Measurements from ENCODE around the gene PRKCG. TPM values are rescaled to one million over a fixed set of nuclear protein-coding genes. Genes with fewer than 3 reads are reported as not detected.
"Not testable (repeated sequence)": the region's sequence is repeated elsewhere in the genome, so short reads cannot be mapped to it uniquely, and the experiment has no call there.

The PRKCG gene
- total and polyA plus RNA-seq, 2 experiments from 2014 or later: 0.18 TPM; not detected in 1

GRCh38 chr19:53868892-53869804 lies 12.8 kb upstream of the PRKCG start:
- H3K4me1 ChIP-seq (ENCODE audit: insufficient read depth): peaks cover 30% of the 10 kb centered on the region
- no peak for TF ChIP-seq EZH2 (IDR thresholded peaks at IDR 0.05; ENCODE audit: borderline replicate concordance)
- TF ChIP-seq, protein P1, sequence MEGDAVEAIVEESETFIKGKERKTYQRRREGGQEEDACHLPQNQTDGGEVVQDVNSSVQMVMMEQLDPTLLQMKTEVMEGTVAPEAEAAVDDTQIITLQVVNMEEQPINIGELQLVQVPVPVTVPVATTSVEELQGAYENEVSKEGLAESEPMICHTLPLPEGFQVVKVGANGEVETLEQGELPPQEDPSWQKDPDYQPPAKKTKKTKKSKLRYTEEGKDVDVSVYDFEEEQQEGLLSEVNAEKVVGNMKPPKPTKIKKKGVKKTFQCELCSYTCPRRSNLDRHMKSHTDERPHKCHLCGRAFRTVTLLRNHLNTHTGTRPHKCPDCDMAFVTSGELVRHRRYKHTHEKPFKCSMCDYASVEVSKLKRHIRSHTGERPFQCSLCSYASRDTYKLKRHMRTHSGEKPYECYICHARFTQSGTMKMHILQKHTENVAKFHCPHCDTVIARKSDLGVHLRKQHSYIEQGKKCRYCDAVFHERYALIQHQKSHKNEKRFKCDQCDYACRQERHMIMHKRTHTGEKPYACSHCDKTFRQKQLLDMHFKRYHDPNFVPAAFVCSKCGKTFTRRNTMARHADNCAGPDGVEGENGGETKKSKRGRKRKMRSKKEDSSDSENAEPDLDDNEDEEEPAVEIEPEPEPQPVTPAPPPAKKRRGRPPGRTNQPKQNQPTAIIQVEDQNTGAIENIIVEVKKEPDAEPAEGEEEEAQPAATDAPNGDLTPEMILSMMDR (IDR thresholded peaks at IDR 0.05; ENCODE audit: poor library complexity): no peak
- TF ChIP-seq EZH2phosphoT487 (IDR thresholded peaks at IDR 0.05; ENCODE audit: low read depth, severe bottlenecking, unreplicated experiment): no peak
- H3K9me2 ChIP-seq (replicated peaks; ENCODE audit: insufficient read depth): no peaks in the 10 kb centered on the region
- H2AFZ ChIP-seq: peak overlapping the region; percentile 5
- peak overlapping the region; percentile 98 for H3K27ac ChIP-seq
- H3K9me3 ChIP-seq (ENCODE audit: low read depth): no peaks in the 10 kb centered on the region
- WGBS (ENCODE audit: low lambda C conversion rate, missing lambda C conversion rate): 2% methylated on average over 50 of the region's 75 CpGs
- peaks cover 34% of the 10 kb centered on the region for H3K79me2 ChIP-seq
- DNase-seq (ENCODE audit: low spot score): peak; percentile 95
- peak overlapping the region; percentile 84 for H3K4me2 ChIP-seq
- H3K27me3 ChIP-seq: no peaks in the 10 kb centered on the region
- peak overlapping the region; percentile 80 for H3K4me3 ChIP-seq
- H3K36me3 ChIP-seq (replicated peaks; ENCODE audit: insufficient read depth, low read depth): no peaks in the 10 kb centered on the region
- H4K20me1 ChIP-seq (ENCODE audit: insufficient read depth, poor library complexity, severe bottlenecking): peaks cover 11% of the 10 kb centered on the region

- not testable (repeated sequence) for H3K9me3 ChIP-seq (ENCODE audit: low read depth); H3K36me3 ChIP-seq (replicated peaks; ENCODE audit: insufficient read depth, low read depth); DNase-seq (ENCODE audit: low spot score); H3K27me3 ChIP-seq; H3K9me2 ChIP-seq (replicated peaks; ENCODE audit: insufficient read depth)
- H3K4me3 ChIP-seq: peak overlapping the region; percentile 80
- peaks cover 22% of the 10 kb centered on the region for H3K4me1 ChIP-seq (ENCODE audit: insufficient read depth)
- H3K79me2 ChIP-seq: peaks cover 34% of the 10 kb centered on the region
- 0% methylated on average over 1 of the region's 24 CpGs for WGBS (ENCODE audit: low lambda C conversion rate, missing lambda C conversion rate)
- peak overlapping the region; percentile 98 for H3K27ac ChIP-seq
- peak overlapping the region; percentile 84 for H3K4me2 ChIP-seq
- H2AFZ ChIP-seq: peak overlapping the region; percentile 5
- H4K20me1 ChIP-seq (ENCODE audit: insufficient read depth, poor library complexity, severe bottlenecking): peaks cover 12% of the 10 kb centered on the region
Measured at GRCh38 chr19:53869805-53870484, 12.1 kb upstream of the PRKCG start.

GRCh38 chr19:53870485-53870844 lies 11.5 kb upstream of the PRKCG start:
- no peak overlapping the region for H3K4me3 ChIP-seq
- H2AFZ ChIP-seq: no peak overlapping the region
- 42% methylated on average over 5 of the region's 5 CpGs for WGBS (ENCODE audit: low lambda C conversion rate, missing lambda C conversion rate)
- H4K20me1 ChIP-seq (ENCODE audit: insufficient read depth, poor library complexity, severe bottlenecking): peaks cover 17% of the 10 kb centered on the region
- H3K79me2 ChIP-seq: peaks cover 34% of the 10 kb centered on the region
- peak; percentile 44 for DNase-seq (ENCODE audit: low spot score)
- no peaks in the 10 kb centered on the region for H3K27me3 ChIP-seq
- H3K9me3 ChIP-seq (ENCODE audit: low read depth): no peaks in the 10 kb centered on the region
- no peaks in the 10 kb centered on the region for H3K9me2 ChIP-seq (replicated peaks; ENCODE audit: insufficient read depth)
- H3K27ac ChIP-seq: peak overlapping the region; percentile 98
- peaks cover 17% of the 10 kb centered on the region for H3K4me1 ChIP-seq (ENCODE audit: insufficient read depth)
- no peaks in the 10 kb centered on the region for H3K36me3 ChIP-seq (replicated peaks; ENCODE audit: insufficient read depth, low read depth)
- peak overlapping the region; percentile 84 for H3K4me2 ChIP-seq
- TF ChIP-seq EZH2 (IDR thresholded peaks at IDR 0.05; ENCODE audit: borderline replicate concordance): no peak
- TF ChIP-seq EZH2phosphoT487 (IDR thresholded peaks at IDR 0.05; ENCODE audit: low read depth, severe bottlenecking, unreplicated experiment): no peak
- TF ChIP-seq, protein P1 (IDR thresholded peaks at IDR 0.05; ENCODE audit: poor library complexity): no peak

DNA sequence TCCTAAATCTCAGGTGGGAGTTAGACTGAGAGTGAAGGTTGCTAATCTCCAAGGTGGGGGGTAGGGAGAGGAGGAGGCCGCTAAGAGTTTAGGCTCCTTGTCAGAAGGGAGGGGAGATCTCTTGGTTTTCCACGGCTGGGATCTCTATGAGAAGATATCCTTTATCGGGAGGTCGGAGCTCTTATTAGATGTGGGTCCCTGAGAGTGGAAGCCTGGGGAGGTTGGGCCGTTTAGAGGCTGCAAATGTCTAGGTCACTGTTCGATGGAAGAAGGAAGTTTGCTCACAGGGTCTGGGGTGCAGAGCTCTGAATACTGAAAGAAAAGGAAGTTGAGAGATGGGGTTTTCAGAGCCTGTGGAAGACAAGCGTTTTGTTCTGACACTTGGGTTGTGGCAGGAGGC lies 10.5 kb upstream of the PRKCG start:
- no peak overlapping the region for H3K4me3 ChIP-seq
- no peak overlapping the region for H3K4me2 ChIP-seq
- TF ChIP-seq EZH2 (IDR thresholded peaks at IDR 0.05; ENCODE audit: borderline replicate concordance) (no peak), EZH2phosphoT487 (IDR thresholded peaks at IDR 0.05; ENCODE audit: low read depth, severe bottlenecking, unreplicated experiment) (no peak)
- TF ChIP-seq, protein P1 (IDR thresholded peaks at IDR 0.05; ENCODE audit: poor library complexity): no peak
- H3K9me3 ChIP-seq (ENCODE audit: low read depth): no peaks in the 10 kb centered on the region
- peaks cover 34% of the 10 kb centered on the region for H3K79me2 ChIP-seq
- no peak for DNase-seq (ENCODE audit: low spot score)
- no peak overlapping the region for H2AFZ ChIP-seq
- no peaks in the 10 kb centered on the region for H3K27me3 ChIP-seq
- H4K20me1 ChIP-seq (ENCODE audit: insufficient read depth, poor library complexity, severe bottlenecking): peaks cover 22% of the 10 kb centered on the region
- H3K4me1 ChIP-seq (ENCODE audit: insufficient read depth): peaks cover 8% of the 10 kb centered on the region
- H3K9me2 ChIP-seq (replicated peaks; ENCODE audit: insufficient read depth): no peaks in the 10 kb centered on the region
- H3K36me3 ChIP-seq (replicated peaks; ENCODE audit: insufficient read depth, low read depth): no peaks in the 10 kb centered on the region
- H3K27ac ChIP-seq: no peak overlapping the region
- 88% methylated on average over 7 of the region's 7 CpGs for WGBS (ENCODE audit: low lambda C conversion rate, missing lambda C conversion rate)

Measured in hepatocyte (in vitro differentiated cells).